Gastrocnemius medialis (tissue), 4 donors: Measurements from ENCODE around the gene SYT7.

Source experiments
- CTCF ChIP-seq, 5 experiments: fragments of 450-650 bp in 3 of 5; fragments of 200-600 bp in 2 of 5; sonication (generic) in 2 of 5; IDR thresholded peaks in 4 of 5; conservative IDR thresholded peaks in 1 of 5; 1 replicate in 4 of 5; 2 replicates in 1 of 5; pipeline ENCODE4 v1.5.1; 2016 to 2019; ENCODE audit warnings: antibody characterized with exemption in 5 of 5, mild to moderate bottlenecking in 3 of 5, moderate library complexity in 3 of 5
- POLR2A ChIP-seq, 2 donors: fragments of 450-650 bp; IDR thresholded peaks; one replicate each; pipeline ENCODE4 v1.6.1; 2017; ENCODE audit warnings: antibody characterized with exemption in 2 of 2, mild to moderate bottlenecking in 2 of 2, moderate library complexity in 2 of 2

GRCh38 chr11:61616434-61616833, 35.6 kb upstream of the SYT7 start:
- no peak for TF ChIP-seq CTCF (IDR thresholded peaks at IDR 0.05 in 4 of 5, conservative IDR thresholded peaks at IDR 0.05 in 1 of 5)
- no peak for TF ChIP-seq POLR2A (IDR thresholded peaks at IDR 0.05)
